Retina (tissue), 1 donor: ENCODE data around the gene ITPKC.
A peak's percentile ranks its signal among the peaks of the same experiment; 100 is the strongest.
"Not testable (repeated sequence)": the region's sequence is repeated elsewhere in the genome, so short reads cannot be mapped to it uniquely, and the experiment has no call there.

Experiments
- DNase-seq: peaks from one replicate; pipeline ENCODE4 v3.0.0-alpha.2; 2016

ITPKC gene

DNA sequence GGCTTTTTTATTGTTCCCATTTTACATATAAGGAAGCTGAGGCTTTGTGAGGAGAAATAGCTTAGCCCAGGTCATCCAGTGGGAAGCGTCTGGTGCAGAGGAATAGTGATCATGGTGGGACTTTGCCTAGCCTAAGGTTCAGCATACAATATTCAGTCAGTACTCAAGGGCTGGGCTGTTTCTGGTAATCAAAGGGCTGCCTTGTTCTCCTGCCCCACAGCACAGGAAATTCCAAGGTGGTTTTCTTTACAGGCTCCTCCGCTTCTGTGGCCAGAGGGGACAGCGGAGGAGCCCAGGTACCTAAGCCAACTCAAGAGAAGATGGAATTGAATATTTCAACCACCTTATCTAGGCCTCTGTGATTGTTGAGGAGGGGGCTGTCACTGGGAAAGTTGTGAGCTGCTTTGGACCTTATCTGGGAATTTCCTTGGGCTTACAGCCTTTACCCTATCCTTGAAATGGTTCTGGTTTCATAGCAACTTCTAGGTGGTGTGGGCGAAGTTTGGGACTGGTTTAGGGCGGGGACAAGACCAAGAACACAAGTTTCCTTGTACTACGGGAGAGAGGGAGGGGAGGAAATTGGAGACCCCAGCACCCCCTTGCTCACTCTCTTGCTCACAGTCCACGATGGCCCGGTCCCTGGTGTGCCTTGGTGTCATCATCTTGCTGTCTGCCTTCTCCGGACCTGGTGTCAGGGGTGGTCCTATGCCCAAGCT is 58.2 kb downstream of the ITPKC start, which contains the start of gene MIA:
TSS of gene MIA (plus strand) at position 606 of the 716 bp plus-strand sequence. CDS start at position 628, 22 bp downstream.
- DNase-seq: no peak

DNA sequence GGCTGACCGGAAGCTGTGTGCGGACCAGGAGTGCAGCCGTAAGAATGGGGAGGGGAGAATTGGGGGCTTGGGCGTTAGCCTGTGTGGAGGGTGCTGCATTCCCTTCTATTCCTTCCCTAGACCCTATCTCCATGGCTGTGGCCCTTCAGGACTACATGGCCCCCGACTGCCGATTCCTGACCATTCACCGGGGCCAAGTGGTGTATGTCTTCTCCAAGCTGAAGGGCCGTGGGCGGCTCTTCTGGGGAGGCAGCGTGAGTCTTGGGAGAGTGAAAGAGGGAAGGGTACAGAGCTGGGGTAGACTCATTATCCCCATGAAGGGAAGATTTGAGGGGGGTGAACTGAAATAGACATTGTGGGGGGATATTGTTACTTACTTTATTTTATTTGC is 58.7 kb downstream of the ITPKC start:
- DNase-seq: no peak

DNA sequence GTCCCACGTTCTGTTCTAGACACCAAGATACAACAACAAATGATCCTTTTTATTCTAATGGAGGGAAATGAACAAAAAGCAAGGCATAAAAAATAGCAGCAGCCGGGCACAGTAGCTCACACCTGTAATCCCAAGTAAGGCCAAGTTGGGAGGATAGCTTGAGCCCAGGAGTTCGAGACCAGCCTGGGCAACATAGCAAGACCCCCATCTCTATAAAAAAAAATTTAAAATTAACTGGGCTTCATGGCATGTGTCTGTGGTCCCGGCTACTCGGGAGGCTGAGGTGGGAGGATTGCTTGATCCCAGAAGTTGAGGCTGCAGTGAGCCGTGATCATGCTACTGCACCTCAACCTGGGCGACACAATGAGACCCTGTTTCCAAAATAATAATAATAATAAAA is 59.5 kb downstream of the ITPKC start:
- no peak for DNase-seq

DNA sequence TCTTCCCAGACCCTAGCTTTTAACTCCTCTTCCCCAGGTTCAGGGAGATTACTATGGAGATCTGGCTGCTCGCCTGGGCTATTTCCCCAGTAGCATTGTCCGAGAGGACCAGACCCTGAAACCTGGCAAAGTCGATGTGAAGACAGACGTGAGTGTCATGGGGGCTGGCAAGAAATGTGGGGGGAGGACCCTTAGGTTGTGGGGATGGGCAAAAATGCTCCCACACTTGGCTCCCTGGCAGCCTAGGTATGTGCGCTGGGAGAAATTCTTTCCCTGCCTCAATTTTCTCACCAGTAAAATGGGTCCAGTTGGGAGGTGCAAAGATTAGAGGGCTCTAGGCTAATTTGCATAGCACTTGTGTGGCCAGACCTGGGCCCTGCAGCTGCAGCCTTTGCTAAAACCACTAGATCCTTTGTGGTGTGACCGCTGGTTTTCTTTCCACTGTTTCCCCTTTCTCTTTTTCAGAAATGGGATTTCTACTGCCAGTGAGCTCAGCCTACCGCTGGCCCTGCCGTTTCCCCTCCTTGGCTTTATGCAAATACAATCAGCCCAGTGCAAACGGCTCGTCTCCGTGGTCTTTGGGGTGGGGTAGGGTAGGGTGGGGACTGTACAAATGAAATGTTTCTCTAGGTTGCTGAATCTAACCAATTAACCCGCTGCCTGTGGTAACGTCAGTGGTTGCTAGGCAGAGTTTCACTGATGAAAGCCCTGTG is 60.2 kb downstream of the ITPKC start:
- DNase-seq: peak; percentile 95

DNA sequence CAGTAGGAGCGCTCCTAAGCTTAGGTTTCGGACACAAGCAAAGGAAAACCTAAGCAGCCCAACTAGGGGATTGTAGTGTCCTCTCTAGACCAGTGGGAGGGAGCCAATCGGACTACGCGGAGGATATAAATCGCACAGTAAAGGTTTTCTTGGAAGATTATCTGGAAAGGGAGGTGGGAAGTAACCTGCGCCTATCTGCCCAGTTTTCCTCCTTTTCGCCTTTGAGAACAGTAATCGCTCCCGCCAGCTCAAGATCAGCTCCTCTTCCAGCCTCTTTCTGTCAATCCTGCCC is 60.7 kb downstream of the ITPKC start:
- no peak for DNase-seq

DNA sequence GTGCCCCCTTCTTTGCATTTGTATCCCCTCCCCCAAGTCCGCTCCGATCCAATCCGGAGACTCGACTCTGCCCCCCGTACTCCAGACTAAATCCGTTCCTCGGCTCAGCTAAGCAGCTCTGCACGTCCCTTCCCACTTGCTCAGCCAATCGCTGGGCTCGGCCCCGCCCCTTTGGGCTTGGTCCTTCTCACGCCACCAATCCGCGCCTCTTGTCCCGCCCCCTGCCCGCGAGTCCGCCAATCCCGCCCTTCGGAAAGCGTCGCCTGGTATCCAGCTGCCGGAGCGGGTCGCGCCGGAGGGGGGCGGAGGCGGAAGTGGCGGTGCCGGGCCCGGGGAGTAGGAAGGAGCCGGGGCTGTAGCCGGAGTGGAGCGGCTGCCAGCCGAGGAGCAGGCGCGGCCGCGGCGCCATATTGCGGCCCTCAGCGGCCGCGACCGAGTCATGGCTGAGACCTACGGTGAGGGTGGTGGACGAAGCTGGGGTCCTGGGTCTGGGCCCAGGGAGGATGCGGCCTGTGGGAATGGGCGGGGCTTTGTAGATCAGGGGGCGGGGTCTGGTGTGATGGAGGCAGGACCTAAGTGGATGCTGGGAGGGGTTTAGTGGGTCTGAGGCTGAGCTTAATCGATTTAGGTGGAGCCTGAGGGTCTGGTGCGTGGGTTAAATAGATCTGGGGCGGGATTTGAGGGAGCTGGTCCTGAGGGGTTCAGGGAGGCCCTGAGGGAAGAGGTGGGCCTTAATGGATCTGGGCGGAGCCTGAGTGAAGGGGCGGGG is 61.2 kb downstream of the ITPKC start, which contains the start of gene RAB4B:
TSS of gene RAB4B (plus strand) at position 311 of the 769 bp plus-strand sequence. CDS start at position 440, 129 bp downstream.
- DNase-seq: peak; percentile 100

DNA sequence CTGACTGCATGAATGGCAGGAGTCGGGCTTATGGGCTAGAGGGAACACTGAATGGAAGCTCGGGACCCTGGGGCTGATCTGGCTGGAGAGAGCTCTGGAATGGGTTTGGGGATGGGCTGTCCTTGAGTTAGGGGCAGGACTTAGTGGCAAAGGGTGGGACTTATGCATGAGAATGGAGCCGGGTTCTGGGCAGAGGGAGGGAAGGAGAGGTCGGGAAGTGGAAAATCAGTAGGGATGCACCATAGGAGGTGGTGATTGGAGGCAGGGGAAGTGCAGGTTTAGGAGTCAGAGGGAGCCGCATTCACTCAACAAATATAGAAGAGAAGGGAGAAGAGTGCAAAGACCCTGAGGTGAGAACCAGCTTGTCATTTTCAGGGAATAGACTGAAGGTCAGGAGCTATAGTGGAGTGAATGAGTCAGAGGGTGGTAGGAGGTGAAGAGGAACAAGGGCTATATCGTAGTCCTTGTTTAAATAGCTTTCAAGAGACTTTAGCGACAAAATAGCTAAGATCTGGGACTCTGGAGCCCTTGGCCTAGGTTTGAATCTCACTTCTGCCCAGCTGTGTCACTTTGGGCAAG is 61.9 kb downstream of the ITPKC start:
- DNase-seq: no peak

DNA sequence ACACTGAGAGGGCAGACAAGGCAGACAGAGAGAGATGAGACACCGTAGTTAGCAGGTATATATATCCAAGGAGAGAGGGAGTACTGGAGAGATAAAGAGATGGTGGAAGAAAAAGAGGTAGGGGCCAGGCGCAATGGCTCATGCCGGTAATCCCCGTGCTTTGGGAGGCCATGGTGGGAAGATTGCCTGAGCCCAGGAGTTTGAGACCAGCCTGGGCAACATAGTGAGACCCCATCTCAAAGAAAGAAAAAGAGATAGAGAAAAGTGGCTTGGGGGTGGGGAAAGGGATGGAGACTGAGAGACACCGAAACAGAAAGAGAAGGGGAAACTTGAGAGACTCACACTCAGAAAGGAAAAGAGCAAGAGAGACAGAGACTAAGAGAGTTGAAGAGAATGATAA is 63.7 kb downstream of the ITPKC start:
- DNase-seq: no peak

GRCh38 chr19:40781140-40781539 is 64.2 kb downstream of the ITPKC start:
- no peak for DNase-seq

DNA sequence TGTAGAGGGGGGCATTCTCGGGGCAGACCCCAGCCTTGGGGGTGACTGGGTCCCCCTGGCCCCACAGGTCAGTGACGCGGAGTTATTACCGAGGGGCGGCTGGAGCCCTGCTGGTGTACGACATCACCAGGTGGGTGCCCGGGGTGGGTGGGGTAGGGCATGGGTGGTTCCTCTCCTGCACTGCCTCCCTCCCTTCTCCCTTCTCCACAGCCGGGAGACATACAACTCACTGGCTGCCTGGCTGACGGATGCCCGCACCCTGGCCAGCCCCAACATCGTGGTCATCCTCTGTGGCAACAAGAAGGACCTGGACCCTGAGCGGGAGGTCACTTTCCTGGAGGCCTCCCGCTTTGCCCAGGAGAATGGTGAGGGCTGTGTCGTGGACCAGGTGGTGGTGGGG is 66.8 kb downstream of the ITPKC start:
- no peak for DNase-seq

DNA sequence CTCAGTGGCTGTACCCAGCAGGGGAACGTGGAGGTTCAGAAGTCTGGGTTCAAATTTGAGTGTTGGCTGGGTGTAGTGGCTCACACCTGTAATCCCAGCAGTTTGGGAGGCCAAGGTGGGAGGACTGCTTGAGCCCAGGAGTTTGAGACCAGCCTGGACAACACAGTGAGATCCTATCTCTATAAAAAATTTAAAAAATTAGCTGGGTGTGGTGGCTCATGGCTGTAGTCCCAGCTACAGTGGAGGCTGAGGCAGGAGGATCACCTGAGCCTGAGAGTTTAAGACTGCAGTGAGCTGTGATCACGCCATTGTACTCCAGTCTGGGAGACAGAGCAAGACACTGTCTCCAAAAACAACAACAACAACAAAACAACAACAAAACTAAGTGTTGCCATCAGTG is 67.2 kb downstream of the ITPKC start:
- not testable (repeated sequence) for DNase-seq

DNA sequence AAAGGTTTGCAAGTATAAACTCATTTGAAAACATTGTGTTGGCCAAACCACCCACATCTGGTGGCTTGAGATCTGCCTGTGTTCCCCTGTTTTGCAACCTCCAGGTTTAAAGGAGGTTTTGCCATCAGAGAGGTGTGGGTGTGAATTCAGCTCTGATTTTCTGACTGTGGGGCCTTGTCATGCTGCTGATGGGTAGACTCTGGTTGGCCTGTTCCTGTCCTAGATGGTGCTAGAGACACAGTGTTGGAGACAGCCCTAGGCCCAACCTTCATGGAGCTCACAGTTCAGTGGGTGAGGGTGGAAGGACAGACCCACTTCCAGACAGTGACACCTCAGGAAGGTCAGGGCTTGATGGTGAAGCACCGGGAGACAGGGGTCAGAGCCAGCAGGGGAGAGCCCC is 68.6 kb downstream of the ITPKC start:
- DNase-seq: no peak

GRCh38 chr19:40786060-40787037 is 69.4 kb downstream of the ITPKC start:
- no peak for DNase-seq
